ENCODE measurements around the gene LHFPL2.

LHFPL2 gene

DNA sequence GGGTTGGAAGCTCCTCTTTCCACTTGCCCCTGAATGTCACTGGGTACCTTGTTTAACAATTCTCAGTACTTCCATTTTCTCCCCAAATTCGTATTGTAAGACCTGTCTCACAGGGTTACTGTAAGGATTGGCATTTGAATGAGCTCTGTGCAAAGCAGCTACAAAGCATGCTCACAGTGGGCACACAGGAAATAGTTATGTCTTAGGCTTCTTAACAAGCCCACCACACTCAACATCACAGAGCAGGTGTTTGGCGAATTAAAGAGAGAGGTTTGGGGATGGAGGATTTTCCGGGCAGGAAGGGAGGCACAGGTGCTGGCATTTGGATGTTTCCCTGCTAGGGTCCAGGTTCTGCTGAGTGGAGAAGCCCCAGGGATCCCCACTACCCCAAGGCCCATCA is 17.0 kb upstream of the LHFPL2 start:
- DNase-seq = no peak

DNA sequence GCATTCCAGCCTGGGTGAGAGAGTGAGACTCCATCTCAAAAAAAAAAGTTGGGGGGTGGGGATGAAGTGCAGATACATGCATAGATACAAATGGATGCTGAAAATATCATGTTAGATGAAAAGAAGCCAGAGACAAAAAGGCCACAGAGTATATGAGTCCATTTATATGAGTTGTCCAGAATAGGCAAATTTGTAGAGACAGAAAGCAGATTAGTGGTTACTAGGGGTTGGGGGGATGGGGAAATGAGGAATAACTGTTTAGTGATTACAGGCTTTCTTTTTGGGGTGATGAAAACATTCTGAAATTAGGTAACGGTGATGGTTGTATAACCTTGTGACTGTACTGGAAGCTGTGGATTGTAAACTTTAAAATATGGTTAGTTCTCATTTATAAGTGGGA is 13.8 kb upstream of the LHFPL2 start:
- no peak for DNase-seq

DNA sequence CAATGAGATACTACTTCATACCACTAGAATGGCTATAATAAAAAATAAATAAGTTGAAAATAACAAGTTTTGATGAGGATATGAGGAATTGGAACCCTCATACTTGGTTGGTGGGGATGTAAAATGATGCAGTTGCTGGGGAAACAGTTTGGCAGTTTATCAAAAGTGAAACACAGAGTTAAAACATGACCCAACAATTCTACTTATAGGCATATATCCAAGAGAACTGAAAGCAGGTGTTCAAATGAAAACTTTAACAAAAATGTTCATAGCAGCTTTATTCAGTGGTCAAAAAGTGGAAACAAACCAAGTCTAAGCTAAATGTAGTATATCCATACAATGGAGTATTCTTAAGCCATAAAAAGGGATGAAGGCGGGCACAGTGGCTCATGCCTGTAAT is 13.1 kb upstream of the LHFPL2 start:
- no peak for DNase-seq

DNA sequence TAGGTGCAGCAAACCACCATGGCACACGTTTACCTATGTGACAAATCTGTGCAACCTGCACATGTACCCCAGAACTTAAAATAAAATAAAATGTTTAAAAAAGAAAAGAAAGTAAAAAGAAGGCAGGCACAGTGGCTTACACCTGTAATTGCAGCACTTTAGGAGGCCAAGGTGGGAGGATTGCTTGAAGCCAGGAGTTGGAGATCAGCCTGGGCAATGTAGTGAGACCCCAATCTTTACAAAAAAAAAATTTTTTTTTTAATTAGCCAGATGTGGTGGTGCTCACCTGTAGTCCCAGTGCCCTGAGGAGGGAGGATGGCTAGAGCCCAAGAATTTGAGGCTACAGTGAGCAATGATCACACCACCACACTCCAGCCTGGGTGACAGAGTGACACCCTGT is 12.5 kb upstream of the LHFPL2 start:
- no peak for DNase-seq

DNA sequence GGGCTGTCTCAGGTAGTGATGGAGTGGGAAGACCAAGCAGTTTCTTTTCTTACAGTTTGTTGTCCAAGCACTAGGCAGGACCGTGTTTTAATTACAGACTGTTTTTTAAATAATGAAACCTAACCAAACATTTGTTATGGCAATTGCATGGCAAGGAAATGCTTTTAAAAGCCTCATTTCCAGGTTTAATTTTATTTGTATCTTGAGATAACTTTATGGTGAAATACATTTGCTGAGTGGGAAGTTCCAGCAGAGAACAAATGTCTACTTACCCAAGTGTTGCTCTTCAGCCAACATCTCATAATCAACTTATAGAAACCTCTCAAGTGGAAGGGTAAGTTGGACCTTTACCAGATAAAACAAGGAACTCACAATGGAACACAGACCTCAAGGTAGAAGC is 11.8 kb upstream of the LHFPL2 start:
- DNase-seq = no peak

DNA sequence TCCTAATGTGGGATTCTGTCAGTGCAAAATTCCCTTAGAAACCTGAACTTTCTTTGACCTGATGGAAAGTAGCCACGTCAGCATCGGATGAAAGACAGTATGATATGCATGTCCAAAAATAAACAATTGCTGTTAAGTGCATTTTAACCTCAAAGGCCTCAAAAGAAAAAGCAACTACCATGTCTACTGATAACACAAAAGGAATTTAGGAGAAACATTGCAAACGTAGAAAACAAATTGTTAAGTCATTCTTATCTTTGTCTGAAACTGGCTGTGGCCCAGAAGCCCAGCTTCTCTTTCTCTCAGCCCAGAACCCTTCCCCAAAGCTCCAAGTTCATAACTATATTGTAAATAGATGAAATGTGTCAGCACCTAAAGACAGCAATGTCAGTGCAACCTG is 11.1 kb upstream of the LHFPL2 start:
- DNase-seq = no peak

DNA sequence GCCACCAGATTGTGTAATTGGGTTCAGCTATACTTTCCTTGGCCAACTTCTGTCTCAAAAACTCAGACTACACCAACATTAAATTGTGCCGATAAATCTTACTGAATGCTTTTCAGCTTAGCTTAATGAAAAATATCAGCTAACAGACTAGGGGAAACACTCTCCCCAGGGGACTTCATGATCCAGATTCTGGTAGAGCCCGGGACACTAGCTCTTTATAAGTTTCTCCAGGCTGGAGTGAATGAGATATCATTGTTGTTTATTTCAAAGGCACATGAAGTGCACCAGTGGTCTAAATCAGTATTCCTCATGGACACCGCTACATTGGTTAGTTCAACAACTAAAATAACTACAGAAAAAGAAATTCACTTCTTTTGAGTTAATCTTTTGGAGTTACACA is 10.5 kb upstream of the LHFPL2 start:
- DNase-seq = no peak

DNA sequence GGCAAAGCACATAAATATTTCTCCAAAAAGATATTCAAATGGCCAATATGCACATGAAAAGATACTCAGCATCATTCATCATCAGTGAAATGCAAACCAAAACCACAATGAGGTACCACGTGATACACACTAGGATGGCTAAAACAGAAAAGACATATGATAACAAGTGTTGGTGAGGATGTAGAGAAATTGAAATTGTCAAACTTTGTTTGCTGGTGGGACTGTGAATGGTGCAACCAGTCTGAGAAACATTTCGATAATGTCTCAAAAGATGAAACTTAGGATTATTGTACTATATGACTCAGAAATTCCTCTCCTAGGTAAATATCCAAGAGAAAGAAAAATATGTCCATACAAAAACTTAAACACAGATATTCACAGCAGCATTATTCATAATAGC is 8.6 kb upstream of the LHFPL2 start:
- DNase-seq = no peak

DNA sequence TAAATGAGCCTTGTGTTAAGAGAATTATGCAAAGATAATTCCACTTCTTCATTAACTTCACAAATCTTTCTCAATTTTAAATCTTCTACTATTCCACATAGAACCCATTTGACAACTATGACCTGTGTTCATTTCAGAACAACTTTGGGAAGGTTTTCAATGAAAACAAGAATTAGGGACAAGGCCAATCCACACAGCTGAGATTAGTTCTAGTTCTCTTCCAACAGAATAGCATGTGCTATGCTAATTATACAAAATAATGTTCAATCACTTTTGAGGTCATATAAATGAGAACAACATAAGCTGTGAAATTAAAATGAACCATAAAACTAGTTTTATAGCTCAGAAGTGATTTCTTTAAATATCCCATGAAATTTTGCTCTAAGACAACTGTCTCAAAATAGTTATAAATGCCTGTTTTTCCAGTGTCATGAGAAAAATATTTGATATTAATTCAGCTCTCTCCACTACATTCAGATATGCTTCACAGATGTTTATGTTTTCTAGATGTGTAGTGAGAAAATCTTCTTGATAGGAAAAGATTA is 7.2 kb upstream of the LHFPL2 start:
- DNase-seq = no peak

DNA sequence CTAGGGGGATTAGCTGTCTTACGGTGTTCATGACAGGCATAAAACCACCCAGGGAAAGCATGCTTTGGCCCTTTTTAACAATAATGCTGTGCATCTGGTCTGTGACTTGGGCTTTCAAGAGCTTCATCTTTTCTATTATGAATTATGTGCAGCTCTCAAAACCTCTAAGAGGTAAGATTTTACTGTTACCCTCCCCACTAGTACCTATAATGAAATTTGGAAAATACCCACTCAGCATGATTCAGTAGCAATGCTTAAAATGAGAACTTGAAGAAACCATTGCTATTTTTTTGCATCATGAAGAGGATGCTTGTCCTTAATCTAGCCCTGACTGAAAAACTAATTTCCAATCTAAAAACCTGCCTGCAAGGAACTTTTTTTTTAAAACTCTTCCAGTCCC is 5.8 kb upstream of the LHFPL2 start:
- no peak for DNase-seq

DNA sequence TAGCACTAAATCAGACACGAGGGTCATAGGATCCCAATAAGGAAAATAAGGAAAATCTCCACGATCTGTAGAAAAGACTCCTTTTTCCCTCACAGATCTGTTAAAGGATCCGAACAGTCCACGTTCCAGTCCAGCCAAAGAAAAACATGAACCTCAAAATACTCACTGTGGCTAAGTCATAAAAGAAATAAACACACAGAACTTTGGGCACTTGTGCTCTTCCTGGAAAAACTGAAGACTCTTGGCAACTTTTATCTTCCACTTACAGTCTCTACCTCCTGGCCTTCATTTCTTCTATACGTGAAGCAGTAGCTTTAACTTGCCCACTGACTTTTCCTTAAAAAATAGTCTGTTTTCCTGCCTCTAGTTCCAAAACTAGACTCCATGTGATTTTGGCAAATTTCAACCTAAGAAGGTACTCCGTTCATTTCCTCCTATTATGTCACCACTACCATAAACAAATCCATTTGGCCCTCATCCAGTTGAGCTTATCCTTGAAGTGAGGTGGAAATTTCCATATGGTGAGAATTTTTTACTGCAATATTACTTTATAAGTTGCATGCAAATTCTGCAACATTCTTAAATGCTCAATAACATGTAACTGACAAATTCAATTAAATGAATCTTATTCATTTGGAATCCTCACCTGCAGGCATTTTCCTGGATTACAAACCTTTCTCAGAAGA is 5.3 kb upstream of the LHFPL2 start:
- DNase-seq = no peak

DNA sequence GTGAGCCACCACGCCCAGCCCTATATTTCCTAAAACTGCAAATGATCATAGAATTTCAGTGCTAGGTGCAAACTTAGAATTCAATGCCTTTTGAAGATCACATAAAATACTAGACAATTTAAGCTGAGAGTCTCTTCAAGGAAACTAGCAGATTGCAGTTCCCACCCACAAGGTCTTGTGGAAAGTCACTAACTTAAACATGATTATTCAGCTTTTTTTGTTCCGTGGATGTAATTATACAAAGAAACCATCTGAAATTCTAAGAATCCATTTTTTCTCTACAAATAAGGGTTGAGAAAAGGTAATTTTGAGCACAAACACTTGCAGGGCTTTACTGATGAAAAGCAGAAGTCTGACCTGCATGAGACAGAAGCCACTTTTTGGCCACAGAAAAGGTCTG is 4.5 kb upstream of the LHFPL2 start:
- DNase-seq = no peak

DNA sequence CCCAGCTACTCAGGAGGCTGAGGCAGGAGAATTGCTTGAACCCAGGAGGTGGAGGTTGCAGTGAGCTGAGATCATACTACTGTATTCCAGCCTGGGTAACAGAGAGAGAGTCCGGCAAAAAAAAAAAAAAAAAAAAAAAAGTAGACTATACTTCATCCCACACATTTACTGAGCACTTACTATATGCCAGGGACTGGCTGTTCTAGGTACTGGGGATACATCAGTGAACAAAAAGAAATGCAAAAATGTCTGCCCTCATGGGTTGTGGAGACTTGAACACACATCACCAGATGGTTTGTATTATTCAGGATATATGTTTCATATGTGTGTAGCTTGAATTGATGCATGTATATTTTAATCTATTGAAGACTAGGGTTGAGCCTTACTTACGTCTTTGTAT is 2.9 kb upstream of the LHFPL2 start:
- no peak for DNase-seq

DNA sequence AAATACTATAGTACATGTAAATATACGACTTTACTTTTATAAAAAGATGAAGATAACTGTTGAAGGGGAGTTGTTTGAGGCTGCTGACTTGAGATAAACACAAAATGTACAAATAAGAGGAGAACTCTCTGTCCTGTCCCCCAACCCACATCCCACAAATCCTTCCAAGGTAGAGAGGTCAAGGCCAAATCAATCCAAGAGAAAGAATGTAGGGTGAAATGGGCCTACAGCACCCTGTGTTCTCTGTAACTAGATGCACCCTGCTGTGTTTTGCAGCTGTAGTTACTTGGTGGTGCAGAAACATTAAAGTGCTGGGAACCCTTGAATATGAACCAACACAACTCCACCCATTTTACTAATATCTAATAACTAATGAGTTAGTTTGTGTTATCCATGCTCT is 2.0 kb upstream of the LHFPL2 start:
- no peak for DNase-seq

DNA sequence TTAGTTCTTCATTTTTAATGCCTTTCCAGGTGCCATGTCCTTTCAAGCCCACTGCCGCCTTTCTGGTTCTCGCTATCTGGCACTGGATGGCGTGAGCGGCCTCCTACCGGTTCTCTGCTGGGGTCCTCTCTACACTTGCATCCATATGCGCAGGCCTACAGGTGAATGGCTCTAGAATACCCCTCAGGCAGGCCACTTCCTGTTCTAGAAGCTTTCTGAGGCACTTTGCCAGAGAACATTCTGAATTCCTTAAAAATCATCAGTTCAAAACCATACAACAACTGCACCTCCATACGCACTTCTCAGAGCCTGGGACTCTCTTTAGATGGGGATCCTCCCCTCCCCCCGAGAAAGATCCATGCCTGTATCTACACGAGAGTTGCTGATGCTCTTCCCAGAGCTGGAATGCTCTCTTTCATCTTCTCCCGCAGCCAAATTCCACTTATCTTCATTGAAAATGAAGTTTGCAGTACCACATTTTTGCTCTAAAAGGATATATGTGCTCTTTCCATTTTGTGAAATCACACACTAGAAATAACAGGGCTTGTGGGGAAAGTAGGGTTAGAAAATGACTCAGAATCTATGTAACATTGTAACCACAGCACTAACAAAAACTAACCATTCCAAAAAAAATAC is 1.4 kb upstream of the LHFPL2 start:
- DNase-seq = no peak

DNA sequence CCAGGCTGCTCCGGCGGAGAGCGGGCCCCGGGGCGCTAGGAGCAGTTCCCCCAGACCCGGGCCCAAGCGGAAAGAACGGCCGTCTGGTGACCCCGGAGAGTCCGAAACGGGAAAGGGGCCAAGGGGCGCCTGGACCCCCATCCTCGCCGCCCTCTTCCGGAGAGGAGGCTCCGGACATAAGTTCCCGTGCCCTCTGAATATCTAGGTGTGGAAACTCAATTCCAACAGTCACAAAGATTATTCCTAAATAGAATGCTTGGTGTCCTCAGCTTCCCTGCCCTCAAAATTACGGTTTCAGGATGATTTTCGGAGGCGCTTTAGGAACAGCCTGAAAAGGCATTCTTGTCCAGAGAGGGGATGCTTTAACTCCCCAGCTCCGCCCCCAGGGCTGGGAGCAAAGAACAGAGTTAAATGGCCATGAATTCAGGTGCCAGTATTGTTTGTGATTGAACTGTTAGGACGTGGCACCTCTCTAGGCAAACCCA is 681 bp upstream of the LHFPL2 start:
- no peak for DNase-seq

DNA sequence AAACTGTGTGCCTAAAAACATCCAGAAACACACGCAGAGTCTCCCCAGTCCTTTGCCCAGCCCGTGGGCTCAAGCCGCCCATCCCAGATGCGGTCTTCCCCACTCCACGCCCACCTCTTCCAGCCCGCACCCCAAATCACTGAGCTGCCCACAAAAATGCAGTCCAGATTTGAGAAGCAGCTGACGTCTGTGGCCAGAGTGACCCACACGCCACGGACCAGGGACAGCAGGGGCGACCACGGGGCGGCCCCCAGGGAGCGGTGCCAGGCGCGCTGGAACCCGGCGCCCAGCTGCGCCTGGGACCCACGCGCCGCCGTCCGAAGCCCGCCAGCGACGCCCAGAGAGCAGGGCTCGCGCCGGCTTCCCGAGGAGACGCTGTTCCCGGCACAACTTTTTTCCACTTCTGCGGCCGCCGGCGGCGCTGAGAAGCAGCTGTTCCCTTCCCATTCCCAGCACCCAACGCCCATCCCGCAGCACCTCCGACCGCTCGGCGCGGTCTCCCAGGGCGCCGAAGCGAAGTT is 674 bp downstream of the LHFPL2 start:
- no peak for DNase-seq

DNA sequence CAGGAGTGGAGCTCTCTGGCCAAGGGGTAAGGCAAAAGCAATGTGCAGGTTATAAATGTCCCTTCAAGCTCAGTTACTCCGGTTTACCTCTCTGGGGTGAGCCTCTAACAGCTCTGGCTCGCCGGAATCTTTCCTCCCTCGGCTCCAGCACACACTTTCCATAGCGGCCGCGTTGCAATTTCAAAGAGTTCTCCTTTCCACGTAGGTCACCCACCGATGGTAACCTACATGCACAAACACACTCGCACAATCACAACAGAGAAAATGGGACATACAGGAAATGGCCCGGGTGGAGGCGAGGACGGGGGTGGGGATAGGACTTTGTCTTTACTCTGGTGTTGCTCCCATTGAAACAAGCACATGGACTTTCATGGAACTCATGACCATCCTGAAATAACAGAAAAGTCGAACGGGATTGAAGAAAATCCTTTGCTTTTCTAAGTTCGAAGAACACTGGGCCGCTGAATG is 1.2 kb downstream of the LHFPL2 start:
- DNase-seq = no peak

DNA sequence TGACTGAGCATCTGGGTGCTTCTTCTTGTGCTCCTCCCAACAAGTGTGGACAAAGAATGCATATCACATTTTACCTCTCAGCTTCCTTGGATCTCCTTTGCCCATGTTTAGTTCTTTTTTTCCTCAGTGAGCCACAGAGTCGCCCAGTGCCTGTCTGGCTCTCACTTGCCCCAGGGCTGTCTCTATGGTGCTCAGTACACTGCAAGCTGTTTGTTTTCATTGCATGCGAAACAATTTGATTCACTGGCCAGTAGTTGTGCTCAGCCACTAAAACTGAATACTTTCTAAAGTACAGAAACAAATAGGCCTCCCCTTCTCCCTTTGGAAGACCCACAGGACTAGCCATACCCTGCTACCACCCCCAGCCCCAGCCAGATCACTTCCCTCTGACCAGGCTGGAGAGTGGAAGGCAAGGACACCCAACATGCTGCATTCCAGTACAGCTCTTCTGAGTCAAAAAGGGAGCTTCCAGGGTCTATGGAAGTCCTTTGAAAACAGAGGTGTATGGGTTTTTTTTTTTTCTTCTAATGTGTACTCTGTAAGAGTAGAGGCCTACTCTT is 3.8 kb downstream of the LHFPL2 start:
- no peak for DNase-seq

DNA sequence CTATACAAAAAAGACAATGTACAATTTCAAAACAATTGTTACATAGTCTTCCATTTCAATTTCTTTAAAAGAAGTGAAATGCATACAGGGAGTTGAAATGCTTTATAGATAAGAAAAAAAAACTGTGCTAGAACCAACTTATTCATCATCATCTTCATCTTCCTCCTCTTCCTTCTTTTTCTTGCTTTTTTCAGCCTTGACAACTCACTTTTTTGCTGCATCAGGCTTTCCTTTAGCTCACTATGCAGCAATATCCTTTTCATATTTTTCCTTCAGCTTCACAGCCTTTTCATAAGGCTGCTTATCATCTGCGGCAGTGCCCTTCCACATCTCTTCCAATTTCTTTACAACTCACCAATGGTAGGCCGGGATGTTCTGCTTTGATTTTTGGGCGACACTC is 4.4 kb downstream of the LHFPL2 start:
- no peak for DNase-seq

DNA sequence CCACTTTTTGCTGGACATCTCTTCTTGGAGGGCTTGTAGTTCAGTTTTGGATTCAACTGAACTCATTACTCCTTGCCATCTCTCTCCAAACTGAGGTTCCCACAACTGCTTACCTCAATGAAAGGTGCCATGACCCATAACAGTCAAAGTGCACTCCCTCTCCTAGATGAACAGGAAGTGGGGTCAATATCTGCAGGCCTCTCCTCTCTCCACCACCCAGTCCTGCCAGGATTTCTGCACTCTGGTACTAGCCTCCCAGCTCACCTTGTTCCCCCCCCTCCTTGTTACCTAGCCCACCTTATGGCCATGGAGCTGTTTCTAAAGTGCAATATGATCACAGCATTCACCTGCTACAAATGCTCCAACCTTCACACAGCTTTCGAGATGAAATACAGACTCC is 5.9 kb downstream of the LHFPL2 start:
- no peak for DNase-seq

DNA sequence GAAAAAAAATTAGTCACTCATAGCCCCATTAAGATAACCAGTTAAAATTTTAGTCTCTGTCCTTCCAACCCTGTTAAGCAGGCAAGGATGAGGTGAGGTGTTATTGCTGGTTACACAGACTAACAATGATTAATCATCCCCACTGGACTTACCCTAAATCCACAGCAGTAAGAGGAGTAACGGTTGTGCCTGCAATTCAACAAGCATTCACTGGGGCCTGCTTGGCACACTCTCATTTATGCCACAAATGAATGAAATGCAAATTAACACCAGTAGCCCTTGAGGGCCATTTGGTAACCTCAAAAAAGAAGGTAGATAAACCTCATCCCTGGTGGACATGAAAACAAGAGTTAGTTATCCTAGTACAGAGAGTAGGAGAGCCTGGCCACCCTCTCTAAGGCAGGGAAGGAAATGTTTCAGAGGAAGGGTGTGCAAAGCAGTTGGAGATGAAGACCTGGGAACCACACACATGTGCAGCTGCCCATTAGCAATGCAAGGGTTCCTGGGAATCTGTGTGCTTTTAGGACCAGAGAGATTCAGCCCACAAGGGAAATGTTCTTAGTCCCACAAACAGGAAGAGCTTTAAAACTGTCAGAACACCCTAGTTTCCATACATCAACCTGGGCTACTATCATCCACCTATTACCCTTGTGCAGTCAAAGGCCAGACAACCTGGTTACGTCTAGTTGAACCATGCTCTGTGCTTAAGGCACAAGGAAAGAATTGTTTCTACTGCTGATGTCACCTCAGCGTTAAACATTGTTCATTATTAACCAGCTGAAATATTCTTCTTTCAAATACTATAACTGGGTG is 7.7 kb downstream of the LHFPL2 start:
- no peak for DNase-seq

DNA sequence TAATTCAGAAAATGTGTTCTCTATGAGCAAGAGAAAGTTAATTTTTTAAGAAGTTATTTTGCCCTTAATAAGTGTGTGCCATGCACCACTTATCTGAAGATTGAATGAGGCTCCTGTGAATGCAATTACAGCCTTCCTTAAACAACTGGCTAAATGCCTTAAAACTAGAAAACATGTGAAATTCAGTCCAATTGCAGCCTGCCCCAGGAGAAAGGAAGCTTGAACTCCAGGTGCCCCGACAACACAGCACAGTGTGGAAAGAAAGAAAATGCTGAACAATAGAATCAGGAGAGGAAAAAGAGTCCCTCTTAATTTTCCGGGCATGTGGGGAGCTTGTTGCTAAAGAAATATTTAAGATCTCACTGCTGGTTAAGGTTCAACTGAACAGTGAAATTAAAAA is 8.8 kb downstream of the LHFPL2 start:
- DNase-seq = no peak
